ENCODE measurements around the gene CLDN6.

GRCh38 chr16:2979669-2980226 is 38.2 kb downstream of the CLDN6 start:
- TF ChIP-seq CTCF (IDR thresholded peaks at IDR 0.05) (no peak), POLR2AphosphoS5 (IDR thresholded peaks at IDR 0.05) (no peak)

Data from gastroesophageal sphincter (tissue), 3 donors.